Heart left ventricle (tissue), 16 donors: ENCODE measurements around the gene ENAH. TPM values are rescaled to one million over a fixed set of nuclear protein-coding genes. Genes with fewer than 3 reads are reported as not detected.

Experiments used
- ATAC-seq, 4 donors: fragments of 200-7000 bp; cut with Tn5 transposase; one replicate each; pipeline ENCODE4 v1.9.1; 2020 to 2022; ENCODE audit warnings: moderate library complexity in 4 of 4, mild to moderate bottlenecking in 3 of 4, moderate number of reproducible peaks in 1 of 4
- DNase-seq, 5 donors: peaks; one replicate each; pipeline ENCODE4 v3.0.0-alpha.2; 2020
- H3K27ac ChIP-seq, 12 donors: fragments of 200-600 bp; sonication (generic) in 4 of 12; one replicate each; pipeline versions ENCODE4 v1.5.0 to v1.8.0; 2016 to 2022; ENCODE audit warnings: mild to moderate bottlenecking in 2 of 12
- H3K27me3 ChIP-seq, 9 donors: fragments of 200-600 bp; sonication (generic) in 2 of 9; one replicate each; pipeline versions ENCODE4 v1.5.1 to v1.8.0; 2016 to 2022; ENCODE audit warnings: mild to moderate bottlenecking in 3 of 9
- H3K36me3 ChIP-seq, 9 donors: fragments of 200-600 bp; sonication (generic) in 2 of 9; one replicate each; pipeline versions ENCODE4 v1.5.0 to v1.8.0; 2018 to 2022; ENCODE audit warnings: mild to moderate bottlenecking in 2 of 9
- H3K4me1 ChIP-seq, 12 donors: fragments of 200-600 bp; sonication (generic) in 4 of 12; one replicate each; pipeline versions ENCODE4 v1.5.0 to v1.8.0; 2016 to 2022; ENCODE audit warnings: mild to moderate bottlenecking in 3 of 12
- H3K4me3 ChIP-seq, 12 donors: fragments of 200-600 bp; sonication (generic) in 4 of 12; one replicate each; pipeline versions ENCODE4 v1.5.0 to v1.8.0; 2017 to 2022; ENCODE audit warnings: mild to moderate bottlenecking in 9 of 12, moderate library complexity in 4 of 12
- H3K9me3 ChIP-seq, 12 donors: fragments of 200-600 bp; sonication (generic) in 4 of 12; one replicate each; pipeline versions ENCODE4 v1.5.0 to v1.8.0; 2016 to 2022; ENCODE audit warnings: mild to moderate bottlenecking in 1 of 12
- POLR2A ChIP-seq, 2 donors: fragments of 450-650 bp; IDR thresholded peaks; one replicate each; pipeline ENCODE4 v1.6.1; 2017; ENCODE audit warnings: antibody characterized with exemption in 2 of 2, mild to moderate bottlenecking in 2 of 2, moderate library complexity in 2 of 2
- WGBS, 4 donors: extraction: QIAGEN DNeasy Blood & Tissue Kit in 2 of 4; methylation state at CpG; one replicate each; pipeline versions ENCODE4 v1.1.5 to v1.1.7; 2013 to 2018; 5-methylcytosine and 5-hydroxymethylcytosine counted together
- intact Hi-C, 10 donors: fragments of 100-400 bp; cut with DNase I; formaldehyde crosslinking; loops; one replicate each; pipeline versions ENCODE4 v1.11.1 to v1.14.2; 2022
- polyA plus RNA-seq, 2 donors: library from polyadenylated mRNA; stranded (reverse); fragments of 200-250 nt; gene quantifications; one replicate each; pipeline ENCODE4 v1.2.3, GENCODE V29; 2013
- total RNA-seq, 9 donors: library from RNA; depleted of rRNA in 2 of 9; stranded (reverse); fragments of >200 nt in 2 of 9; fragmentation: NEBNext Ultra II Directional in 3 of 9; extraction: Animal tissue kit (Norgen Biotek cat#: 25700) in 3 of 9; gene quantifications; one replicate each; pipeline versions ENCODE4 v1.1.0 to v1.2.4, GENCODE V29; 2016 to 2023
- TF ChIP-seq, protein P1 (sequence below), 12 donors: fragments of 200-600 bp; sonication (generic) in 4 of 12; IDR thresholded peaks; one replicate each; pipeline versions ENCODE4 v1.5.0 to v1.8.0; 2018 to 2022; ENCODE audit warnings: antibody characterized with exemption in 12 of 12, mild to moderate bottlenecking in 5 of 12
- donor health status: ischemic (EF 13 %, LVEDD 7.1; RV severe dilation, severe dysfunction).
- donor health status: healthy with polysubstance abuse.
- donor health status: DM: no; HTN: yes; CAD: no.
- donor health status: DM: no; HTN: no; CAD: no.
- donor health status: ischemic (EF 25% LVEDD 6.9; RV normal size, moderate dysfunction).
- donor health status: ischemic (EF 25% LVEDD 5.7; RV mildly dilated, moderate dysfunction).
- donor health status: healthy.
- donor health status: DM: yes; HTN: yes; CAD: no.
- donor health status: ischemic (EF 35%, LVEDD 5.7; RV mildly dilated, moderate dysfunction).
- donor health status: nonischemic (EF 11% LVEDD 7.7; RV severe dilation, severe dysfunction).
- donor health status: DM: yes; HTN: yes; CAD: no.
- donor health status: PGD.
- donor health status: ischemic (EF 29% LVEDD 5.4; RV normal size, mild dysfunction).
- donor health status: nonischemic (EF 23%, LVEDD 6.1; RV moderate dilation, normal function).

Gene ENAH
- total and polyA plus RNA-seq, 11 donors, result 17.0 to 183 (median 86.1) TPM

DNA sequence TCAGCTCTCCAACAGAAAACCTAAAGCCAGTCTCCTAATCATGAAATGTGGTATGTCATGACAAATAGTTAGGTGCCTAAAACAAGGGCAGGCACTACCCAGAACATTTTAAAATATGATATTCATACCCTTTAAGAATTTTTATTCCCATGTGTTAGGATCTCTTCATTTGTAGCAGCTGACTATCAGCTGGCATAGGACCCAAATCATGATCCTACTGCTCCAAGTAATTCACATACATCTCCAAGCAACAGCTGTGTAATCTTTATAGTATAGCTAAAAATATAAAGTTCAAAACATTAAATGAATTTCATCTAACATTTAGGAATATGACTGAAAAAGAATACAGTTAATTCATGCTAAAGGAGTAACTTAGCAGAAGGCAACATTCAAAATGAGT lies 57.5 kb downstream of the ENAH start:
- Histone ChIP-seq H3K36me3 (peaks cover 0 to 10% (median 0%) of the 10 kb centered on the region in 9 donors), H3K27ac (peak overlapping the region in 2 of 12 donors; percentile 0 to 35), H3K4me1 (peaks cover 0 to 53% (median 27%) of the 10 kb centered on the region in 12 donors), H3K9me3 (no peaks in the 10 kb centered on the region), H3K4me3 (no peak overlapping the region), H3K27me3 (no peaks in the 10 kb centered on the region)
- intact Hi-C loops, result no loop called here
- ATAC-seq (no peak), DNase-seq (no peak)
- TF ChIP-seq, protein P1, sequence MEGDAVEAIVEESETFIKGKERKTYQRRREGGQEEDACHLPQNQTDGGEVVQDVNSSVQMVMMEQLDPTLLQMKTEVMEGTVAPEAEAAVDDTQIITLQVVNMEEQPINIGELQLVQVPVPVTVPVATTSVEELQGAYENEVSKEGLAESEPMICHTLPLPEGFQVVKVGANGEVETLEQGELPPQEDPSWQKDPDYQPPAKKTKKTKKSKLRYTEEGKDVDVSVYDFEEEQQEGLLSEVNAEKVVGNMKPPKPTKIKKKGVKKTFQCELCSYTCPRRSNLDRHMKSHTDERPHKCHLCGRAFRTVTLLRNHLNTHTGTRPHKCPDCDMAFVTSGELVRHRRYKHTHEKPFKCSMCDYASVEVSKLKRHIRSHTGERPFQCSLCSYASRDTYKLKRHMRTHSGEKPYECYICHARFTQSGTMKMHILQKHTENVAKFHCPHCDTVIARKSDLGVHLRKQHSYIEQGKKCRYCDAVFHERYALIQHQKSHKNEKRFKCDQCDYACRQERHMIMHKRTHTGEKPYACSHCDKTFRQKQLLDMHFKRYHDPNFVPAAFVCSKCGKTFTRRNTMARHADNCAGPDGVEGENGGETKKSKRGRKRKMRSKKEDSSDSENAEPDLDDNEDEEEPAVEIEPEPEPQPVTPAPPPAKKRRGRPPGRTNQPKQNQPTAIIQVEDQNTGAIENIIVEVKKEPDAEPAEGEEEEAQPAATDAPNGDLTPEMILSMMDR (IDR thresholded peaks at IDR 0.05), result no peak
- no peak for TF ChIP-seq POLR2A (IDR thresholded peaks at IDR 0.05)

DNA sequence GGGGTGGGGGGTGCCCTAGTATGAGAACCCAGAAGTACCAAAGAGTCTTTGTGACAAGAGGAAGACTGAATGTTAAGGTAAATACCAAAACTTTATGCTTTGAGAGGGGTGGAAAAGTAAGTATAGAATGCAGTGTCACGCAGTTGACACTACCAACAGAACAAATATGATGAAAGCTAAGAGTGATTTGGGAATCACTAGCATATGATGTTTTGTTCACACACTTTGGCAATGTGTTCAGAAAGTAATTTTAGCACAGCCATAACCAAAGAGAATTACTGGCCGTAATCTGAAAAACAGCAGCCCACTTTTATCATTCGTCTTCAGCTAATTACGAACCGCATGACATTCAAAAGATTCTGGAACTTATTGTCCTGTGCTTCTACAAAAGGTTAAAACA lies 59.5 kb downstream of the ENAH start:
- H3K4me1 ChIP-seq, result peaks cover 0 to 56% (median 27%) of the 10 kb centered on the region in 12 donors

DNA sequence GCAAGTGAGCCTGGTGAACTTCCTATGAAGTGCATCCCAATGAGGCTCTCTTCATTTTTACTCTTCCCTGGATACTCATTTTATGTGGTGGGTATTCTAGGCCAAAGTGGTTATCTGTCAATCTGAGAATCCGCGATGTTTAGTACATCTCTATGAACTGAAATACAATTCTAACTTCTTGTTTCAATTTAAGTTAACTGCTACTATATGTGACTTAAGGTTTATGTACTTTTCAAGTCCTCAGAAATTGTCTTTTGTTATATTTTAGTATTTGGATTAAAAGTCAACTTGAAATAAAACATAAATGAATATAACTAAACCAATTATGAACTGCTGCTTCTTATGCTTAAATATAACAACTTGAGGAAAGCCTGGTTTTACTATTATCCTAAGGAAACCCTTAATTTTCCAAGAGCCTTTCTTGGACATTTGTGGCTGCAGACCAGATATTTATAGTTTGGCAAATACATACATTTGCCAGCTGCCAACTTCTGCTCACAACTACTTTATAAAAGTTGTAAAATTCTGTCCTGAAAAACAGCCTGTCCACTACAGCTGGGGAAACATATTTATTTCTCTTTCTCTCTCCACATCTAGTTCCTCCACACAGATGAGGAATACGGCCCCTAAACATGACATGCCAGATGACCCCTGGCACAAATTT lies 60.4 kb downstream of the ENAH start:
- H3K27ac ChIP-seq, result peak overlapping the region in 8 of 12 donors; percentile 35 to 73 (median 62)
- ATAC-seq (no peak), DNase-seq (no peak)
- intact Hi-C loops, result no loop called here
- H3K9me3 ChIP-seq, result peaks cover 0 to 3% (median 0%) of the 10 kb centered on the region in 12 donors
- peaks cover 0 to 4% (median 0%) of the 10 kb centered on the region in 9 donors for H3K36me3 ChIP-seq
- H3K4me1 ChIP-seq, result peaks cover 0 to 56% (median 27%) of the 10 kb centered on the region in 12 donors
- whole genome bisulfite sequencing, 4 donors, result 70 to 77% (median 73%) methylated on average over 3 of the region's 3 CpGs
- H3K4me3 ChIP-seq, result no peak overlapping the region
- TF ChIP-seq POLR2A (IDR thresholded peaks at IDR 0.05), result no peak
- TF ChIP-seq, protein P1 (IDR thresholded peaks at IDR 0.05), result no peak
- no peaks in the 10 kb centered on the region for H3K27me3 ChIP-seq

More for the DNA sequence above, 59.5 kb downstream of the ENAH start:
- H3K36me3 ChIP-seq, result peaks cover 0 to 4% (median 0%) of the 10 kb centered on the region in 9 donors
- H3K27me3 ChIP-seq, result no peaks in the 10 kb centered on the region
- H3K4me3 ChIP-seq, result no peak overlapping the region
- TF ChIP-seq POLR2A (IDR thresholded peaks at IDR 0.05), result no peak
- TF ChIP-seq, protein P1 (IDR thresholded peaks at IDR 0.05), result no peak
- H3K9me3 ChIP-seq, result no peaks in the 10 kb centered on the region
- WGBS, 4 donors, result 55 to 63% (median 59%) methylated on average over 5 of the region's 5 CpGs
- peak overlapping the region in 9 of 12 donors; percentile 33 to 73 (median 61) for H3K27ac ChIP-seq
- peak in 2 of 4 donors; percentile 44 to 68 for ATAC-seq
- DNase-seq, result no peak
- intact Hi-C loops, result no loop called here

DNA sequence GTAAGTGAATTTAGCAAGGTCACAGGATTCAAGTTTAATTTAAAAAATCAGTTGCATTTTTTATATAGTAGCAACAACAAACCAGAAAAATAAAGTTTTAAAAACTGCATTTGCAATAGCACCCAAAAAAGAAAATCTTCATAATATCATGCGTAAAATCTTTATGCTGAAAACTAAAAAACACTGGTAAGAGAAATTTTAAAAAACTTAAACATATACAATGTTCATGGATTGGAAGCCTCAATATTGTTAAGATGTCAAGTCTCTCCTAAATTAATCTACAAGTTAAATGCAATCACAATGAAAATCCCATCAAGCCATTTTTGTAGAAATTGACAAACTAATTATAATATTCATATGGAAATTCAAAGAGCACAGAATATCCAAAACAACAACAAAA lies 65.6 kb downstream of the ENAH start:
- Histone ChIP-seq H3K36me3 (no peaks in the 10 kb centered on the region), H3K4me3 (no peak overlapping the region), H3K4me1 (peaks cover 0 to 27% (median 6%) of the 10 kb centered on the region in 12 donors), H3K27ac (no peak overlapping the region), H3K27me3 (no peaks in the 10 kb centered on the region), H3K9me3 (peaks cover 0 to 10% (median 0%) of the 10 kb centered on the region in 12 donors)
- TF ChIP-seq, protein P1 (IDR thresholded peaks at IDR 0.05), result no peak
- no peak for TF ChIP-seq POLR2A (IDR thresholded peaks at IDR 0.05)
- WGBS, 4 donors, result 97 to 100% (median 99%) methylated on average over 1 of the region's 1 CpG
- intact Hi-C loops, result no loop called here
- ATAC-seq (no peak), DNase-seq (no peak)
